Omental fat pad (tissue), 4 donors: ENCODE measurements around the gene NPAS3. TPM values are rescaled to one million over a fixed set of nuclear protein-coding genes. Genes with fewer than 3 reads are reported as not detected.

Experiments used
- ATAC-seq: fragments of 150-250 bp; one replicate; pipeline ENCODE4 v1.9.1; 2016; ENCODE audit warnings: mild to moderate bottlenecking, moderate library complexity; ENCODE audit not compliant: low FRiP score
- DNase-seq: peaks from one replicate; pipeline ENCODE4 v3.0.0-alpha.2; 2019; ENCODE audit warnings: low spot score
- CTCF ChIP-seq, 3 donors: fragments of 450-650 bp; IDR thresholded peaks; one replicate each; pipeline ENCODE4 v1.5.1; 2016 to 2017; ENCODE audit warnings: antibody characterized with exemption in 3 of 3, mild to moderate bottlenecking in 3 of 3, moderate library complexity in 2 of 3
- total RNA-seq, 4 donors: library from RNA; depleted of rRNA; stranded (reverse); fragments of >200 nt; gene quantifications; one replicate each; pipeline ENCODE4 v1.1.0, GENCODE V29; 2016

Gene NPAS3
- total RNA-seq, 4 donors from 2014 or later: 0.79 to 6.0 (median 2.5) TPM

- TF ChIP-seq CTCF (IDR thresholded peaks at IDR 0.05): no peak
- ATAC-seq: no peak
These were observed 541.6 kb downstream of the NPAS3 start for GRCh38 chr14:33480071-33480886.

GRCh38 chr14:33480887-33481184 lies 542.2 kb downstream of the NPAS3 start:
- TF ChIP-seq CTCF (IDR thresholded peaks at IDR 0.05): no peak
- DNase-seq (no peak), ATAC-seq (no peak)

More at GRCh38 chr14:33480071-33480886, 541.6 kb downstream of the NPAS3 start:
- no peak for DNase-seq

- TF ChIP-seq CTCF (IDR thresholded peaks at IDR 0.05): no peak
- DNase-seq: no peak
- no peak for ATAC-seq
These were observed 544.4 kb downstream of the NPAS3 start for GRCh38 chr14:33483110-33483509.

GRCh38 chr14:33483541-33483940 lies 544.9 kb downstream of the NPAS3 start:
- DNase-seq (no peak), ATAC-seq (no peak)
- no peak for TF ChIP-seq CTCF (IDR thresholded peaks at IDR 0.05)

GRCh38 chr14:33484264-33484663 lies 545.6 kb downstream of the NPAS3 start:
- DNase-seq (no peak), ATAC-seq (peak; percentile 82)
- TF ChIP-seq CTCF (IDR thresholded peaks at IDR 0.05): no peak

- no peak for ATAC-seq
- no peak for DNase-seq
- no peak for TF ChIP-seq CTCF (IDR thresholded peaks at IDR 0.05)
These were observed 547.7 kb downstream of the NPAS3 start for GRCh38 chr14:33486332-33486890.

- no peak for TF ChIP-seq CTCF (IDR thresholded peaks at IDR 0.05)
- no peak for ATAC-seq
- DNase-seq: no peak
These were observed 549.9 kb downstream of the NPAS3 start for GRCh38 chr14:33488582-33488981.
